GM18951 (cell line): ENCODE data around the gene PARP1.

Experiments used
- POLR2A ChIP-seq: IDR thresholded peaks from 4 replicates; pipeline ENCODE4 v1.6.1; 2011; ENCODE audit warnings: mild to moderate bottlenecking; ENCODE audit not compliant: insufficient read length, insufficient read depth; ENCODE audit errors: extremely low read depth
- in situ Hi-C: fragments of 300-500 bp; cut with MboI; formaldehyde crosslinking; loops from one replicate; pipeline ENCODE4 v1.12.0; 2022; ENCODE audit warnings: low sequenced_read_pairs, mixed read lengths, inconsistent platforms; ENCODE audit not compliant: unreplicated experiment

PARP1 gene

GRCh38 chr1:226405411-226405988 lies 2.4 kb downstream of the PARP1 start:
- TF ChIP-seq POLR2A, result no peak
- in situ Hi-C loops, result no loop called here

GRCh38 chr1:226404904-226405222 lies 3.0 kb downstream of the PARP1 start:
- in situ Hi-C loops, result no loop called here
- TF ChIP-seq POLR2A, result no peak

- TF ChIP-seq POLR2A, result no peak
- in situ Hi-C loops, result no loop called here
Measured at GRCh38 chr1:226404063-226404903, 3.6 kb downstream of the PARP1 start.

- in situ Hi-C loops, result no loop called here
- no peak for TF ChIP-seq POLR2A
Measured at GRCh38 chr1:226403201-226404034, 4.5 kb downstream of the PARP1 start.

GRCh38 chr1:226402739-226403165 lies 5.1 kb downstream of the PARP1 start:
- TF ChIP-seq POLR2A, result no peak
- in situ Hi-C loops, result no loop called here

GRCh38 chr1:226401355-226402303 lies 6.3 kb downstream of the PARP1 start:
- TF ChIP-seq POLR2A, result no peak
- in situ Hi-C loops, result no loop called here

- TF ChIP-seq POLR2A, result no peak
Measured at GRCh38 chr1:226400519-226401354, 7.2 kb downstream of the PARP1 start.

GRCh38 chr1:226397955-226398636 lies 9.8 kb downstream of the PARP1 start:
- TF ChIP-seq POLR2A, result no peak
- in situ Hi-C loops, result no loop called here

More at GRCh38 chr1:226400519-226401354, 7.2 kb downstream of the PARP1 start:
- in situ Hi-C loops, result no loop called here

GRCh38 chr1:226397011-226397926 lies 10.6 kb downstream of the PARP1 start:
- in situ Hi-C loops, result no loop called here
- TF ChIP-seq POLR2A, result no peak

GRCh38 chr1:226395753-226396152 lies 12.1 kb downstream of the PARP1 start:
- no peak for TF ChIP-seq POLR2A
- in situ Hi-C loops, result no loop called here
